Suprapubic skin (tissue), 4 donors: Measurements from ENCODE around the gene FEZ2. TPM values are rescaled to one million over a fixed set of nuclear protein-coding genes. Genes with fewer than 3 reads are reported as not detected.

Experiments
- DNase-seq, 2 donors: peaks; one replicate each; pipeline ENCODE4 v3.0.0-alpha.2; 2019; ENCODE audit warnings: low spot score in 2 of 2
- H3K27ac ChIP-seq: fragments of 200-600 bp; sonication (generic); one replicate; pipeline ENCODE4 v1.5.1; 2019
- H3K27me3 ChIP-seq: fragments of 200-600 bp; sonication (generic); one replicate; pipeline ENCODE4 v1.5.1; 2019
- H3K36me3 ChIP-seq: fragments of 200-600 bp; sonication (generic); one replicate; pipeline ENCODE4 v1.5.1; 2019
- H3K4me1 ChIP-seq: fragments of 200-600 bp; sonication (generic); one replicate; pipeline ENCODE4 v1.5.1; 2019
- H3K4me3 ChIP-seq: fragments of 200-600 bp; sonication (generic); one replicate; pipeline ENCODE4 v1.5.1; 2019; ENCODE audit warnings: mild to moderate bottlenecking
- H3K9me3 ChIP-seq: fragments of 200-600 bp; sonication (generic); one replicate; pipeline ENCODE4 v1.5.1; 2019
- EP300 ChIP-seq: sonication (generic); formaldehyde crosslinking; IDR thresholded peaks from one replicate; pipeline ENCODE4 v1.6.1; 2017; ENCODE audit warnings: antibody characterized with exemption
- POLR2A ChIP-seq, 2 donors: fragments of 450-650 bp; IDR thresholded peaks; one replicate each; pipeline ENCODE4 v1.6.1; 2017; ENCODE audit warnings: antibody characterized with exemption in 2 of 2, mild to moderate bottlenecking in 2 of 2, moderate library complexity in 2 of 2
- POLR2AphosphoS5 ChIP-seq, 3 donors: sonication (generic); formaldehyde crosslinking; IDR thresholded peaks; one replicate each; pipeline ENCODE4 v1.6.1; 2017; ENCODE audit warnings: antibody characterized with exemption in 3 of 3
- WGBS: methylation state at CpG from one replicate; pipeline ENCODE4 v1.1.5; 2018; 5-methylcytosine and 5-hydroxymethylcytosine counted together
- total RNA-seq, 4 donors: library from RNA; depleted of rRNA; stranded (reverse); fragments of >200 nt; gene quantifications; one replicate each; pipeline ENCODE4 v1.1.0, GENCODE V29; 2016
- TF ChIP-seq, protein P1 (sequence below), 2 donors: fragments of 200-600 bp in 1 of 2; fragments of 450-650 bp in 1 of 2; sonication (generic) in 1 of 2; IDR thresholded peaks; one replicate each; pipeline ENCODE4 v1.5.1; 2016 to 2019; ENCODE audit warnings: antibody characterized with exemption in 2 of 2, mild to moderate bottlenecking in 1 of 2, moderate library complexity in 1 of 2

Gene FEZ2
- total RNA-seq, 4 donors from 2014 or later: 15.2 to 25.1 (median 17.7) TPM

DNA sequence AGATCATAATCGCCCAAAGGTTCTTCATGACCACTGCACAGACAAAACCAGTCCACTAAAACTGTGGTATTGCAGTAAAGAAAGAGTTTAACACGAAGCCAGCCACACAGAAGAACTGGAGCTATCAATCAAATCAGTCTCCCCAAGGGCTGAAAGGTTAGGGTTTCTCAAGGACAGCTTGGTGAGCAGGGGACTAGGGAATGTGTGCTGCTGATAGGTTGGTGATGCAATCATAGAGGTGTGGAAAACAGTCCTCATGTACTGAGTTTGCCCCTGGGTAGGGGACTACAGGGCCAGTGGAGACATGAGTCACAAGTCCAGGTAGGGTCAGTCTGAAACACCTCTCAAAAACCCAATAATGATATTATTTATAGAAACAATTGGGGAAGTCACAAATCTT lies 27.3 kb upstream of the FEZ2 start:
- Histone ChIP-seq H3K27me3 (no peaks in the 10 kb centered on the region), H3K9me3 (no peaks in the 10 kb centered on the region), H3K4me1 (no peaks in the 10 kb centered on the region), H3K36me3 (no peaks in the 10 kb centered on the region), H3K27ac (no peak overlapping the region), H3K4me3 (no peak overlapping the region)
- TF ChIP-seq, protein P1, sequence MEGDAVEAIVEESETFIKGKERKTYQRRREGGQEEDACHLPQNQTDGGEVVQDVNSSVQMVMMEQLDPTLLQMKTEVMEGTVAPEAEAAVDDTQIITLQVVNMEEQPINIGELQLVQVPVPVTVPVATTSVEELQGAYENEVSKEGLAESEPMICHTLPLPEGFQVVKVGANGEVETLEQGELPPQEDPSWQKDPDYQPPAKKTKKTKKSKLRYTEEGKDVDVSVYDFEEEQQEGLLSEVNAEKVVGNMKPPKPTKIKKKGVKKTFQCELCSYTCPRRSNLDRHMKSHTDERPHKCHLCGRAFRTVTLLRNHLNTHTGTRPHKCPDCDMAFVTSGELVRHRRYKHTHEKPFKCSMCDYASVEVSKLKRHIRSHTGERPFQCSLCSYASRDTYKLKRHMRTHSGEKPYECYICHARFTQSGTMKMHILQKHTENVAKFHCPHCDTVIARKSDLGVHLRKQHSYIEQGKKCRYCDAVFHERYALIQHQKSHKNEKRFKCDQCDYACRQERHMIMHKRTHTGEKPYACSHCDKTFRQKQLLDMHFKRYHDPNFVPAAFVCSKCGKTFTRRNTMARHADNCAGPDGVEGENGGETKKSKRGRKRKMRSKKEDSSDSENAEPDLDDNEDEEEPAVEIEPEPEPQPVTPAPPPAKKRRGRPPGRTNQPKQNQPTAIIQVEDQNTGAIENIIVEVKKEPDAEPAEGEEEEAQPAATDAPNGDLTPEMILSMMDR (IDR thresholded peaks at IDR 0.05): no peak
- TF ChIP-seq POLR2AphosphoS5 (IDR thresholded peaks at IDR 0.05) (no peak), EP300 (no peak), POLR2A (IDR thresholded peaks at IDR 0.05) (no peak)
- no peak for DNase-seq
- 86% methylated on average over 2 of the region's 2 CpGs for WGBS

DNA sequence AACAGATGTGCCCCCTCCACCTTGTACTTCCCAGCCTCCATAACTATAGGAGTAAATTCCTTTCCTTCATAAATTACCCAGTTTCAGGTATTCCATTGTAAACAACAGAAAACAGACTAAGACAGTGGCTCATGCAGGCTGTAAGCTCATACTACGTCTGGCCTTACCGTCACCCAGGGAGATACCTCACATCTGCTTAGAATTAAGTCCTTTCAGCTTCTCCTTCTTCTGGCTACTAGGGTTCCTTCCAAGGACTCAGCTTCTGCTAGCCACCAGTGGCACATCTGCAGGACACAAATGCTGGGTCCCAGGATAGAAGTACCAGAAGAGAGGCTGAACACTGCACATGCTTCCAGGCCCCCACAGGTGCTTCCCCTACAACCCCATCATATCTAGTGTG lies 22.4 kb upstream of the FEZ2 start:
- no peak overlapping the region for H3K4me3 ChIP-seq
- H3K27me3 ChIP-seq: no peaks in the 10 kb centered on the region
- TF ChIP-seq POLR2A (IDR thresholded peaks at IDR 0.05) (no peak), EP300 (no peak), POLR2AphosphoS5 (IDR thresholded peaks at IDR 0.05) (no peak)
- TF ChIP-seq, protein P1 (IDR thresholded peaks at IDR 0.05): no peak
- H3K9me3 ChIP-seq: no peaks in the 10 kb centered on the region
- 74% methylated on average over 2 of the region's 2 CpGs for WGBS
- no peak for DNase-seq
- H3K27ac ChIP-seq: no peak overlapping the region
- no peaks in the 10 kb centered on the region for H3K4me1 ChIP-seq
- H3K36me3 ChIP-seq: no peaks in the 10 kb centered on the region

DNA sequence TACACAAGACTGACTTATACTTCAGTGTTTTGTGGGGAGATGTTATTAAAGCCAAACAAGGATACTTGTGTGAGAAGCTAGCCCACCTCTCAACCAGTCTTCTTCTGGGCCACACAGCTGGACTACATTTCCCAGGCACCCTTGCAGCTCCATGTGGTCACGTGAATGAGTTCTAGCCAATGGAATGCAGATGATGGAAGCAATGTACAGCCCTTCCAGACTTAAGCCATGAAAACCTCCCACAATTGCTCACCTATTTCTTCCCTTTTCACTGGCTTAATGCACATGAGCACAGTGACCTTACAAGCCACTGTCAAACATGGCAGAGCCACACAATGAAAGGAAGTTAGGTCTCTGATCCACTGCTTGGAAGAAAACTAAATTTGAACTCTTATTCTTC lies 20.4 kb upstream of the FEZ2 start:
- 50% methylated on average over 1 of the region's 1 CpG for whole genome bisulfite sequencing
- H3K27me3 ChIP-seq: no peaks in the 10 kb centered on the region
- TF ChIP-seq POLR2A (IDR thresholded peaks at IDR 0.05) (no peak), EP300 (no peak), POLR2AphosphoS5 (IDR thresholded peaks at IDR 0.05) (no peak)
- TF ChIP-seq, protein P1 (IDR thresholded peaks at IDR 0.05): no peak
- no peak overlapping the region for H3K27ac ChIP-seq
- no peaks in the 10 kb centered on the region for H3K36me3 ChIP-seq
- H3K9me3 ChIP-seq: no peaks in the 10 kb centered on the region
- H3K4me1 ChIP-seq: peaks cover 4% of the 10 kb centered on the region
- no peak overlapping the region for H3K4me3 ChIP-seq
- no peak for DNase-seq

DNA sequence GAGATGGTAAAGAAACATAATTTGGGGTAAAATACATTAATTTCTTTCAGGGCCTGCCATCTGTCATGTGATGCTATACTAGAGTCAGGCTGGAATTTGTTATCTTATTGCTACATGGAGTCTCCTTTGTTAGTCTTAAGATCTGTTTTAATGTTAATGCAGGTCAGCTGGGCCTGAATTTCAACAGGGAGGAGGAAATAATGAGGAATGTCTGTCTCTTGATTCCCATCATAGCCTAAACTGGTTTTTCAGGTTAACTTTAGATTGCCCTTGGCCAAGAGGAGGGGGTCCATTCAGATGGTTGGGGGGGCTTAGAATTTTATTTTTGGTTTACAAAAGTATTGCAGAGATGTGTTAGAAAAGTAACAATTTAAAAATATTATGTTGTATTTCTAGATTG lies 19.0 kb upstream of the FEZ2 start:
- no peak overlapping the region for H3K4me3 ChIP-seq
- H3K9me3 ChIP-seq: no peaks in the 10 kb centered on the region
- peaks cover 4% of the 10 kb centered on the region for H3K4me1 ChIP-seq
- no peaks in the 10 kb centered on the region for H3K36me3 ChIP-seq
- no peaks in the 10 kb centered on the region for H3K27me3 ChIP-seq
- no peak for DNase-seq
- H3K27ac ChIP-seq: no peak overlapping the region
- TF ChIP-seq EP300: no peak

DNA sequence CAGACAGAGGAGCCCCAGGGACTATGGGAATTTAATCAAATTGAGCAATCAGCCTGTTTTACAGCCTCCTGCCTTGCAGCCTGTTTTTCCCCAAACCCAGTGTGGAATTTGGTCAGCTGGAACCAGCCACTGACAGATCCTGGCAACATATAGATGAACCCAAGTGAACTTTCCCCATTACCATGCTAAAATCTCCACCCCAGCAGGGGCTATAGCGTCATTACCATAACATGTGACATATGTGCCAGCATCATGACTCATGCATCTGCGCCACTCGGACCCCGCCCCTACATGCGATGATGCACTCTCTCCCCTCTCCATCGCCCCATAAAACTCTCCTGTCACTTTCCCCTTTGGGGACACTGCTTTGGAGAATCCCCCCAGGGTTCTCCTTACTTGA lies 17.3 kb upstream of the FEZ2 start:
- no peak overlapping the region for H3K27ac ChIP-seq
- no peak for DNase-seq
- no peaks in the 10 kb centered on the region for H3K27me3 ChIP-seq
- H3K36me3 ChIP-seq: no peaks in the 10 kb centered on the region
- TF ChIP-seq EP300 (no peak), POLR2AphosphoS5 (IDR thresholded peaks at IDR 0.05) (no peak), POLR2A (IDR thresholded peaks at IDR 0.05) (no peak)
- TF ChIP-seq, protein P1 (IDR thresholded peaks at IDR 0.05): no peak
- no peaks in the 10 kb centered on the region for H3K9me3 ChIP-seq
- WGBS: 35% methylated on average over 6 of the region's 6 CpGs
- H3K4me1 ChIP-seq: peaks cover 4% of the 10 kb centered on the region
- H3K4me3 ChIP-seq: no peak overlapping the region

DNA sequence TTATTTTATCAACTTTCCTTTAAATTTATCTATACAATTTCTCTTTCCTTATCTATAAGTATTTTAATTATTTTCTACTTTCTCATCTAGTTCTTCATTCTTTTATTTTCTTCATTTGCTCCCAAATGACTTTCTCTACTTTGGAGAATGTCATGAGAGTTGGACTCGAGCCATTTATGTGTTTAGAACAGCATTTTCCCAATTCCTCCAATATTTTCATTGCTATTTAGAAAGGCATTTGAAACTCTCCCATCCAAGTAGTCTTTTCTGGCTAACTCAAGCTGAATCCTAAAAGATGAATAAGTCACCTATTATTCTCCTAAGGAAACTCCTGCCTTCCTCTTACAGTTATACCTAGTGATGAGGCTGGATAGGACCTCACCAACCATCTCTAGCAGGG lies 15.8 kb upstream of the FEZ2 start:
- H3K4me3 ChIP-seq: no peak overlapping the region
- TF ChIP-seq POLR2AphosphoS5 (IDR thresholded peaks at IDR 0.05): no peak
- H3K27ac ChIP-seq: no peak overlapping the region
- H3K4me1 ChIP-seq: peaks cover 4% of the 10 kb centered on the region
- WGBS: 81% methylated on average over 1 of the region's 1 CpG
- no peaks in the 10 kb centered on the region for H3K9me3 ChIP-seq
- H3K36me3 ChIP-seq: no peaks in the 10 kb centered on the region
- H3K27me3 ChIP-seq: no peaks in the 10 kb centered on the region
- no peak for DNase-seq
